NOMO-1 (cell line): ENCODE measurements around the gene TRPC4AP.
"Not testable (repeated sequence)": the region's sequence is repeated elsewhere in the genome, so short reads cannot be mapped to it uniquely, and the experiment has no call there.

Source experiments
- DNase-seq, 2 experiments: peaks; one replicate each; lab custom pipeline; 2025; ENCODE audit not compliant: unreplicated experiment in 2 of 2; lab: John Stamatoyannopoulos, UW

Gene TRPC4AP

DNA sequence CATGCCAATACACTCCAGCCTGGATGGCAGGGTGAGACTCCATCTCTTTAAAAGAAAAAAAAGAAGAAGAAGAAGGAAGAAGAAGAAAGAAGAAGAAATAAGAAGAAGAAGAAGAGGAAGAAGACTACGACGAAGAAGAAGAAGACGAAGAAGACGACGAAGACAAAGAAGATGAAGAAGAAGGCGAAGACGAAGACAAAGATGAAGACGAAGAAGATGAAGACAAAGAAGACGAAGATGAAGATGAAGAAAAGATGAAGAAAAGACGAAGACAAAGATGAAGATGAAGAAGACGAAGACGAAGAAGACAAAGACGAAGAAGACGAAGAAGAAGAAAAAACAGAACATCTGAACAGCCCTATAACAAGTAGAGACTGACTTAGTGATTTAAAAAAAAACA is 33.0 kb downstream of the TRPC4AP start:
- no peak for DNase-seq

DNA sequence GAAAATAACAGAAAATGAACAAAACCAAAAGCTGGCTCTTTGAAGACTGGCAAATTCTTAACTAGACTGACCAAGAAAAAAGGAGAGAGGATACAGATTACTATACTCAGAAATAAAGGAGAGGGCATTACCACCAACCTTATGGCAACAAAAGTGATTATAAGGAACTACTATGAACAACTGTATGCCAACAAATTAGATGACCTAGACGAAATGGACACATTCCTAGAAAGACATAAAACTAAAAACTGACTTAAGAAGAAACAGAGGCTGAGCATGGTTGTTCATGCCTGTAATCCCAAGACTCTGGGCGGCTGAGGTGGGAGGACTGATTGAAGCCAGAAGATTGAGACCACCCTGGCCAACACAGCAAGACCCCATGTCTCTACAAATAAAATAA is 33.5 kb downstream of the TRPC4AP start:
- DNase-seq = no peak

DNA sequence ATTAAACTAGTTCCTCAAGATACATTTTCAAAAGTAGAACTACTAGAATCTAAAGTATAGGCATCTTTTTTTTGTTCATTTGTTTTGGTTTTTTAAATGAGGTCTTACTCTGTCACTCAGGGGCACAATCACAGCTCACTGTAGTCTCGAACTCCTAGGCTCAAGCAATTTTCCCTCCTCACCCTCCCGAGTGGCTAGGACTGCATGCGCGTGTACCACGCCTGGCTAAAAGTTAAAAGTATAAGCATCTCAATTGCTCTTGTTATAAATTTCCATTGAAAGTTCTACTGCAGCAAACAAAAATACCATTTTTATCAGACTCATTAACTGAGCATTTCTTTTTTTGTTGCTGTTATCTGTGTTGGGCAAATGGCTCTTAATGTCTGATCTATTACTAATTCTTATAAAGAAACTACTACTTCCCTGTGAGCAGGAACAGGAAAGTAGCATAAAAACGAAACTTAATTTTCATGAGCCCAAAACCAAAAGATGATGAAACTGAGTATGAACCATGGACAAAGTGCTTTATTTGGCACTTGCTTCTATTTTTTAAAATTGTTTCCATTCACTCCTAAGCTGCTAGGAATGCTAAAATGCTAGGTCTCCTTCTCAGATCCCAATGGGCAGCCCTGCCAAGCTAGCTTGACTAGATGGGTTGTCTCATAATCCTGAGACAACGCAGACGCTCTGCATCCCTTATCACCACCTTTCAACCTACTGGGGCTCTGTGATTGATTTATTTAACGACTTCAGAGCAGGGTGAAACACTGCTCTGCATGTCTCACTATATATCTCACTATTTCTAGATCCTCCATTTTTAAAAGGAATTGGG is 36.9 kb downstream of the TRPC4AP start:
- DNase-seq = peak; percentile 67 to 89

DNA sequence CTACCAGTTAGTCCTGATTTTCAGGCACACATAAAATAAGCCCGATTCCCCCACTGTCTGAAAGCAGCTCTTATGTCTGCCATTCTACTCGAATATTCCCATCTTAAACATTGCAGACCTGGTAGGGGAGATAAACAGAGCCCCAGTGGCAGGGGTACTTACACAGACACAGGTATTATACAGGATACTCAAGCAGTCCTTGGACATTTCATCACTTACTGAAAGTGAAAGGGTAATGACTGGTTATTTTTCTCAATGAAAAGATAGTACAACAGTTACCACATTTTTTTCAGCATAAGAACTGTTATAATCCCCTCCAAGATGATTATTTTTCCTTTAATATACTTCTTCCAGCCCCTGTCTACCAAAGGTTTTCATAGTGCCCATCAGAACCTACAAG is 37.8 kb downstream of the TRPC4AP start:
- DNase-seq = no peak

DNA sequence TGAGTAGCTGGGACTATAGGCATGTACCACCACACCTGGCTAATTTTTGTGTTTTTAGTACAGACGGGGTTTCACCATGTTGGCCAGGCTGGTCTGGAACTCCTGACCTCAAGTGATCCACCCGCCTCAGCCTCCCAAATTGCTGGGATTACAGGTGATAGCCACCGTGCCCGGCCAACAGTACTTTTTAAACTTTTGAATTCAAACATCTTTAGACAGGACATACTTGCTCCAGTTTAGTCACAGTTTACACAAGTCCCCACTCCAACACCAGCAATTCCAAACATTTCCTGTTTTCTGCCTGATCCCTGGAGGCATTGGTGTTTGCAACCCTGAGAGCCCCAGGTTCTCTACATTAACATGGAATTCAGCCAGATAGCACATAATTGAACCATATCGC is 40.0 kb downstream of the TRPC4AP start:
- DNase-seq = not testable (repeated sequence)

DNA sequence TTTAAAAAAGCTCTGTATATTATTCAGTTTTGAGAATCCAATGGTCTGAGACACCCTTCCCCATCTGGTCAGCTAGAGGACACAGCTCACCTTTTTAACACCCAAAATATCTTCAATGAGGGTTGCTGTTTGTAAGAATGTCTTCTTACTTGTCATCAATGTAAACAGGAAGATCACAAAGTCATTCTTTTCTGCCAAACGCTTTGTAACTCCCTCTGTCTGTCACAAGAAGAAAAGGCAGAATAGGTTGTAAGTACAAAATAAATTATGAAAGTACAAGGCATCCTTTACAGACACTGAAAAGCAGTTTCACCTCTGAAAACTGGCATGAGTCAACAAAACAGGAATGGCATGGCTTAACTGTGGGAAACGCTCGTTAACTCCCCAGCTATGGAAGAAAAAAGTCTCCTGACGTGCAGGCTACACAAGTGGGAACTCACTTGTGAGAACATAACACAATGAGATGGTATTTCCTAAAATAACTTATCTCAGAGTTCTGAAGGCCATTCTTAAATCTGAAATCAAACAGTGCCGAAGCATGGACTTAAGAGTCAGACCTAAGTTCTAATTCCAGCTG is 42.7 kb downstream of the TRPC4AP start:
- no peak for DNase-seq

DNA sequence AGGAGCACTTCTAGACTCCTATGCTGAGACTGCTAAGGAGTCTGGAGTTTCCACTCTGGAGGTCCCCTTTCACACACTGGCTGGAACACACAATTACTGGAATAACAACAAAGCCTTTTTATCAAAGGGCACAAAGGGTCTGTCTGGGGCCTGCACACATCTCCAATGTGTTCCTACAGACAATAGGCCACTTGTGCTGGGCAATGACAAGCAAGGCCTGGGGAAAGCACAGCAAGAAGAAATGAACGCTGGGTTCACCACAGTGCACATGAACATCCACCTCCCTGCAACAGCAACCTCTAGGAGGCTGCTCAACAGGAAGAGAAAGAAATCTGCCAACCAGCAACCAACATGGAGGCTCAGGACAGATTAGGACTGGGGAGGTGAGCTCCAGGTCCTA is 43.9 kb downstream of the TRPC4AP start:
- DNase-seq = no peak

DNA sequence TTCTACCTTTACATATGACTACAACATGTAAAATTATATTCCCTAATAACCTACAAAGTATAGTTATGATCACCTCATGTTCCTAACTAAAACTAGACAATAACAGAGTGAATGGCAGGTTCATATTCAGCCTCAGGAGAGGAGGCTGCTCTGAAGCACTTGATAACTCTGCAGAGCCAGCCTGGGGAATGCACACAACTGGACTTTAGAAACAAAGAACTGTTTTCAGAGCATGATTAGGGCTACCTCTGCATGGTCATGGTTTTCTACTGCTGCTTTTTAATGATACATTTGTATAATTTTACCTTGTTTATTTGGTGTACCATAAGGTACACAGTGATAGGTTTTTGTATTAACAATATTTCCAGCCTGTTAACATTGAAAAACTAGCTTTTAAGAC is 50.3 kb downstream of the TRPC4AP start:
- no peak for DNase-seq

DNA sequence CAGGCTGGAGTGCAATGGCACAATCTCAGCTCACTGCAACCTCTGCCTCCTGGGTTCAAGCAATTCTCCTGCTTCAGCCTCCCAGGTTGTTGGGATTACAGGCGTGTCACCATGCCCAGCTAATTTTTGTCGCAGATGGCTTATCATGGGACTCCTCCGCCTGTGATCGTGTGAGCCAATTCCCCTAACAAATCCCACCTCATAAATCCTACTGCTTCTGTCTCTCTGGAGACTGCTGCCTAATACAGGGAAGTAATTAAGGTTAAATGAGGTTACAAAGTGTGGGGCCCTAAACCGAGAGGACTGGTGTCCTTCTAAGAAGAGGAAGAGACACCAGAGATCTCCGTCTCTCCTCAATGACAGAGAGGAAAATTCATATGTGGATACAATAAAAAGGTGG is 52.0 kb downstream of the TRPC4AP start:
- DNase-seq = no peak

DNA sequence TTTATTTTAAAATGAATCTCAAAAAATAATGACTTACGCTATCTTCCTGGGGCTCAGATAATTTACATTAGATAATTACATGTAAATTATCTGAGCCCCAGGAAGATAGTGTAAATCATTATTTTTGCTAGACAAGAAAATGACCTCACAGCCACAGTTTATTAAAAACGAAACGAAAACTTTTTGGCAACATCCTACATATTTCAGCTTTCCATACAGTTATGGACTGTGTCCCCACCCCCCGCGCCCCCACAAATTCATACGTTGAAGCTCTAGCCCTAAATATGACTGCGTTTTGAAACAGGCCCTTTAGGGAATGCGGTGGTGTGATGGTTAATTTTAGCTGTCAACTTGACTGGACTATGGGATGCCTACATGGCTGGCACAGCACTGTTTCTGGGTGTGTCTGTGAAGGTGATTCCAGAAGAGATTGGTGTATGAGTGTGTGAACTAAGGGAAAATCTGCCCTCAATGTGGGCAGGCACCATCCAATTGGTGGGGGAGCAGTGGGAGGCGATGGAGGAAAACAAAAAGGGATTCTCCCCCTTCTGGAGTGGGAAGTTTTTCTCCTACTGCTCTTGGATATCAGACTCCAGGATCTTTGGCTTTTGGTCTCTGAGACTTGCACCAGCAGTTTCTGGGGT is 52.6 kb downstream of the TRPC4AP start:
- no peak for DNase-seq

DNA sequence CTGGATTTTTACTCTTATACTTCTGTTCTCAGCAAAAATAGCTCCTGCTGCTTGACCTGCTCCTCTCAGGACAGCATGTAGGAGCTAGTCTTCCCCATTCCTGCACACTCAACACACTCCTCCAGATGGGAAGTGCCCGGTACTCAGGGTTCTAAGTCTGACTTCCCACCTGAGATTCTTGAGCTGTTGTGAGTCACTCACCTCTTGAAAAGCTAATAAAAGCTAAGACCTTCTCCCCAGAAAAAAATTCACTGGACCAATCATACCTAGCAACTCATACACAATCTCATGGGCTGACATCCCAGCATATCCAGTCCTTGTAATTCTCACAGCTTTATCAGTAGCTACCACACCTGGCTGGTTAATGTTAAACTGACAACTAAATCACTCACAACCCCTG is 53.5 kb downstream of the TRPC4AP start:
- no peak for DNase-seq

DNA sequence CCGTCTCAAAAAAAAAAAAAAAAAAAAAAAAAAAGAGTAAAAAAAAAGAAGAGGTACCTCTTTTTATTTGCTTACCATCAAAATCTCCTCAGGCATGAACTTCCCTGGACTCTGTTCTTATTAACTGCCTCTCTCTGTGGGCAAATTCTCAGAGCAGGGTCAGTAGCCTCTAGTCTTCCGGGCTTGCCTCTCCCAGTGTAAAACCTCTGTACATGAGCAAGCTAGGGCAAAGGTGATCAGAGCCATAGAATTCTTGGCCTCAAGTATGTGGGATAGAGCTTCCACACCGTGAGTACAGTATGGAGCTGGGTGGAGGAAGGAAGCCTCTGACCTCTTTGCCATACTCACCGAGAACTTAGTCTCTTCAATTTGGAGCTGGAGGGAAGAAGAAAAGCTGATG is 58.5 kb downstream of the TRPC4AP start:
- DNase-seq = no peak

DNA sequence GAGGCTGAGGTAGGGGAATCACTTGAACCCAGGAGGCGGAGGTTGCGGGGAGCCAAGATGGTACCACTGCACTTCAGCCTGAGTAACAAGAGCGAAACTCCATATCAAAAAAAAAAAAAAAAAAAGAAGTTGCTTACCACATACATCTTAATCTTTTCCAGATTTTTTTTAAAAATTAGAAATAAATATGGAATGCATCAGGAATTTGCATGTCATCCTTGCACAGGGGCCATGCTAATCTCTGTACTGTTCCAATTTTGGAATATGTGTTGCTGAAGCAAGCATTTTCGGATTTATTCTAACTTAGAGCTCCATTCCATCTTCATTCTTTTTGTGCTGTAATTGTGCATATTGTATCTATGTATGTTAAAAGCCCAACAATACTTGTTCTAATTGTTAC is 62.5 kb downstream of the TRPC4AP start:
- no peak for DNase-seq

DNA sequence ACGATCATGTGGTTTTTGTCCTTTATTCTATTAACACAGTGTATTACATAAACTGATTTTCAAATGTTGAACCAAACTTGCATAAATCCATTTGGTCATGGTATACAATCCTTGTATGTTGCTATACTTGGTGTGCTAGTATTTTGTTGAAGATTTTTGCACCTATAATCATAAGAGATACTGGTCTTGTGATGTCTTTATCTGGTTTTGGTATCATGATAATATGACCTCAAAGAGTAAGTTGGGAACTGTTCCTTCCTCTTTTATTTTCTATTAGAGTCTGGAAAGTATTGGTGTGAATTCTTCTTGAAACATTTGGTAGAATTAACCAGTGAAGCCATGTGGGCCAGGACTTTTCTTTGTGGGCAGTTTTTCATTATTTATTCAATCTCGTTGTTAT is 65.3 kb downstream of the TRPC4AP start:
- no peak for DNase-seq

DNA sequence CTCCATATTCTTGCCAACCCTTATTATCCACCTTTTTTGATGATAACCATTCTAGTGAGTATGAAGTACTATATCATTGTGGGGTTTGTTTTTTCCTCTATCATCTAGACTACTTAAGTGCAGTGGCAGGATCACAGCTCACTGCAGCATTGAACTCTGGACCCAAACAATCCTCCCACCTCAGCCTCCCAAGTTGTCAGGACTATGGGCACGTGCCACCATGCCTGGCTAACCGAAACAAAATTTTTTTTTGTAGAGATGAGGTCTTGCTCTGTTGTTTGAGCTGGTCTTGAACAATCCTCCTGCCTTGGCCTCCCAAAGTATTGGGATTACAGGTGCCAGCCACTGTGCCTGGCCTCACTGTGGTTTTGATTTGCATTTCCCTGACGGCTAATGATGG is 67.5 kb downstream of the TRPC4AP start:
- DNase-seq = no peak

DNA sequence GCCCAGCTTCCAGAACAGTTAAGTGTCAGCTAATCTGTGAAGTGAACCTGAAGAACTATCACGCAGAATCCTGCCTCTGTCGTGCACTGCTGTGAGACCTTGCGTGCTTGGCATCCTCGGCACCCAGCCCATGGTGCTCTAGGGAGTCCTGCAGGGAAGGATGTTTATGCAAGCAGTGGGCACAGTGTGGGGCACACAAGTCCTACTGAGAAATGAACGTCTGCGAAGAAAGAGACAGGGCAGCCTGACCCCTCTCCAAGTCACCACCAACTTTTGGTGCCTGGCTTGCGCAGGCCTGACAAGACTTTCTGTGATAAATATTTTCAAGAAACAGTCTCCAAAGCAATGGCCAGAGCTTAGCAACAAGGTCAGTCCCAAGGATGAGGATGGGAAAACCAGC is 69.0 kb downstream of the TRPC4AP start:
- DNase-seq = no peak

DNA sequence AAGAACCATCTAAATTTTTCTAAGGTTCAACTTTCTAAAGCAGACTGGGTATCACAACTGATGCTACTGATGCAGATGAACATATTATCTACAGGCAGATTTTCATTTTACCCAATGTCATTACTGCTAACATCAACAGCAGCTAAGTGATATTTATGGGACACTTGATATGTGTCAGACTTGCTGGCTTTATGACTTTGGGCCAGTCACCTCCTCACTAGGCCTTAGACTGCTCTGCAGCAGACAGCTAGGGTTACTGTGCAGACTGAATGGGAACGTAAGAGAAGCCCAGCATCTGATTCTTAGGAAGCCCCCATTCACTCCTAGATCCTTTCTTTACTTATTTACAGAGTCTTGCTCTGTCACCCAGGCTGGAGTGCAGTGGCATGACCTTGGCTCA is 70.8 kb downstream of the TRPC4AP start:
- no peak for DNase-seq

DNA sequence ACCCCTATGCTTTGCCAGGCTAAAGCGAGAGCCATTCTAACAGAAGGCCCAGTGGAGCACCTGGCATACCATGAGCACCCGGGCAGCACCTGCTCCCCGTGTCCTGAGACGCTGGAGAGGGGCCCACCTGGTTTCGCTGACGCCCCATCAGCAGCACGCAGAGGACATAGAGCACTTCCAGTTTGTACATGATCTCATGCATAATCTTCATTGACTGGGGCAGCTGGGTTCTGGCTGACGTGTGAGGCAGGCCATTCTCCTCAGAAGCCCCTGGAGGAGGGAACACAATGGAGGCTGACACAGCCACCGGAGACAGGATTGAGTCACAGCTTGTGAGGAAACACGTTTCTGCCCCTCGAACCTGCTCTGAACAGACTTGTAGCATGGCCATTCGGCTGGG is 71.5 kb downstream of the TRPC4AP start:
- DNase-seq = no peak

DNA sequence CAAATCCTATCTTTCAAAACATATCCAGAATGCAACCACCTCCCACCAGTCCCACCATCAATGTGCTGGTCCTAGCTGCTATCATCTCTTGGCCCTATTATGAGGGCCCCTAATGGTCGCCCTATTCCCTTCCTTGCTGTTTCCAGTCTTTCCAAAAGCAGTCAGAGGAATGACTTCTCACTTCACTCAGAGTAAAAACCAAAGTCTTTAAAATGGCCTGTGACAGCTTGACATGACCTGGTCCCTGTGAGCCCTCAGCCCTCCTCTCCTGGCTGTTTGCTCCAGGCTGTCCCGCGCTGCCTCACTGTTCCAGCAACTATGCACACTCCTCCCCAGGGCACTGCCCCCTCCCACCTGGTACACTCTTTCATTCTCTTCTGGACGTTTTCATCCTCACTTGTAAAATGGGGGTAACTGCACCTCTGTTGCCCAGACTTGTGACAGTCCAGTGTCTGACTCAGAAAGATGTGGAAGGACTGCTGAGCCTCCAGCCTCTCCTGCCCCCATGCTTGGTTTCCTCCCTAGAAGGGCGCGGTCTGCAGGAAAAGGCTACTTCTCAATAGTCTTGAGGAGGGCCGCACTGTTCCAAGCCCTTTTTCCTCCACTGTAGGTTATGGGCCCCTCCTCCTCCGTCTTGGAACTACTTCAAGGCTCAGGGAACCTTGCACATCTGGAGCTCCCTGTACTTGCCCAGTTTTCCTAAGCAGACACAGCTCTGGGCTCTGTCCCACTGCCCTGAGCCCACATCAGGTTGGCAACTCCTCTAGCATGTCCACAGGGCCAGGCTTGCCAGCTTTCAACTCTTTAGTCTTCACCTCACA is 72.3 kb downstream of the TRPC4AP start:
- DNase-seq = no peak

DNA sequence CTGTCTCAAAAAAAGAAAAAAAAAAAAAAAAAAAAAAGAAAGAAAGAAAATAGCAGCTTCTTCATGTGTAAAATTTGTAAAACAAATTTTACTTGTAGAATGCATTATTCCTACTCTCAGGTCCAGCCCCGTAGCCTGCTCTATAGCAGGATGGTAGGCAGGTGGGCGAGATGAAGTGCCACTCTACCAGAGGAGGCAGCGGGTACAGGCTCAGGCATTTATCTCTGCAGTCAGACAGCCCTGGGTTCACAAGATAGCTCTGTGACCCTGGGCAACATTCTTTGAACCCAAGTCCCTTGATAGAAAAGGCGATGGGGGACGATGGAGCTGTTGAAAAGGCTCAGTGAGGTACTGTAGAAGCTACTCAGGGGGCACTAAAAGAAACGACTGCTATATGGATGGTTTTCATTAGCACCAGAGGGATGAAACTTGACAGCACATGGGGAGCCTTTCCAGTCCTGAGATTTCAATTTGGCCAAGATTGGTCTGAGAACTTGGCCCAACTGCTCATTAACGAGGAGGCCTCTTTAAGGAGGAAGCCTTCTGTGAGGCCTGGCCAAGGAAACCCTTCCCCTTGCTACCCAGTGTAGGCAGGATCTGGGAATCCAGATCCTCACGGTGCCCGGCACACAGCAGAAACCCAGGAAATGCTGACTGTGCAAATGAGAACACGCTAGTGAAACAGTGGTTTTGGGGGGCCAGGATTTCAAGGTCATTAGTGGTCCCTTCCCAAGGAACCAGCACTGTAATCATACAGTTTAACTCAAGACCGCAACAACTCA is 73.8 kb downstream of the TRPC4AP start:
- DNase-seq = no peak
